ENCODE data around the gene NKX6-1.

The NKX6-1 gene

GRCh38 chr4:84498935-84499623 is at the start of gene NKX6-1:
NKX6-1 (minus strand) TSS chr4:84499292; CDS start chr4:84498228, 1,064 bp downstream.
- DNase-seq (ENCODE audit: low read depth), result no peak

- no peak for DNase-seq (ENCODE audit: low read depth)
These were observed 48.1 kb upstream of the NKX6-1 start for GRCh38 chr4:84547211-84547610.

GRCh38 chr4:84545093-84545492 is 46.0 kb upstream of the NKX6-1 start:
- DNase-seq (ENCODE audit: low read depth), result no peak

GRCh38 chr4:84535901-84536300 is 36.8 kb upstream of the NKX6-1 start:
- no peak for DNase-seq (ENCODE audit: low read depth)

GRCh38 chr4:84531689-84532088 is 32.6 kb upstream of the NKX6-1 start:
- DNase-seq (ENCODE audit: low read depth), result no peak

GRCh38 chr4:84530871-84531270 is 31.8 kb upstream of the NKX6-1 start:
- DNase-seq (ENCODE audit: low read depth), result no peak

- DNase-seq (ENCODE audit: low read depth), result no peak
These were observed 31.4 kb upstream of the NKX6-1 start for GRCh38 chr4:84530454-84530853.

- no peak for DNase-seq (ENCODE audit: low read depth)
These were observed 30.2 kb upstream of the NKX6-1 start for GRCh38 chr4:84529169-84529751.

- no peak for DNase-seq (ENCODE audit: low read depth)
These were observed 28.3 kb upstream of the NKX6-1 start for GRCh38 chr4:84527391-84527790.

- DNase-seq (ENCODE audit: low read depth), result no peak
These were observed 16.0 kb upstream of the NKX6-1 start for GRCh38 chr4:84515075-84515474.

GRCh38 chr4:84512277-84512676 is 13.2 kb upstream of the NKX6-1 start:
- DNase-seq (ENCODE audit: low read depth), result no peak

GRCh38 chr4:84511703-84512102 is 12.6 kb upstream of the NKX6-1 start:
- no peak for DNase-seq (ENCODE audit: low read depth)

- no peak for DNase-seq (ENCODE audit: low read depth)
These were observed 8.8 kb upstream of the NKX6-1 start for GRCh38 chr4:84507941-84508340.

- no peak for DNase-seq (ENCODE audit: low read depth)
These were observed 5.7 kb upstream of the NKX6-1 start for GRCh38 chr4:84504821-84505220.

GRCh38 chr4:84503495-84504437 is 4.7 kb upstream of the NKX6-1 start:
- DNase-seq (ENCODE audit: low read depth), result no peak

- DNase-seq (ENCODE audit: low read depth), result no peak
These were observed 3.9 kb upstream of the NKX6-1 start for GRCh38 chr4:84502955-84503373.

GRCh38 chr4:84502333-84502954 is 3.4 kb upstream of the NKX6-1 start:
- no peak for DNase-seq (ENCODE audit: low read depth)

GRCh38 chr4:84501721-84502267 is 2.7 kb upstream of the NKX6-1 start:
- no peak for DNase-seq (ENCODE audit: low read depth)

GRCh38 chr4:84501202-84501503 is 2.1 kb upstream of the NKX6-1 start:
- DNase-seq (ENCODE audit: low read depth), result no peak

- no peak for DNase-seq (ENCODE audit: low read depth)
These were observed 1.5 kb upstream of the NKX6-1 start for GRCh38 chr4:84500386-84501201.

GRCh38 chr4:84499624-84499982 is 511 bp upstream of the NKX6-1 start:
- no peak for DNase-seq (ENCODE audit: low read depth)
